Measurements from ENCODE around the gene PPP2R1B.

The PPP2R1B gene

GRCh38 chr11:111693224-111693937 is 72.8 kb downstream of the PPP2R1B start:
- DNase-seq (ENCODE audit: low read depth), result no peak

- DNase-seq (ENCODE audit: low read depth), result no peak
Observed at GRCh38 chr11:111691741-111692140, 74.4 kb downstream of the PPP2R1B start.

GRCh38 chr11:111691176-111691575 is 75.0 kb downstream of the PPP2R1B start:
- DNase-seq (ENCODE audit: low read depth), result no peak

- no peak for DNase-seq (ENCODE audit: low read depth)
Observed at GRCh38 chr11:111688013-111688412, 78.2 kb downstream of the PPP2R1B start.

DNA sequence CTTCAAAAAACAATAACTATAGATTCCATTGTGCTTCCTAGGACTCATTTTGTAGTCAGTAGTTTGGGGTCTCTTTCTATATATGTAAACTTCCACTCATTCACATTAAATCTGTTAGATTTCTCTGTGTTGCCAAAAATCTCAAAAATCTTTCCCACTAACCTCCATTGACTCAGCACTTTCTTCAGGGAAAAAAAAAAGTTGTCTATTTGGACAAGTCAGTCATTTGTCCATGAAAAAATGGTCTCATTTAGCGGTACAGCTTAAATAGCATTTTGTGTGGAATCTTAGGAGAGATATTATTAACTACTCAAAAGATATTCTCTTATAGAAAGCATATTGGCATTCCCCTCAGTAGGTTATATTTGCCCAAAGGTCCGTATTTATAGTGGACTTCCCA is 81.9 kb downstream of the PPP2R1B start:
- no peak for DNase-seq (ENCODE audit: low read depth)

DNA sequence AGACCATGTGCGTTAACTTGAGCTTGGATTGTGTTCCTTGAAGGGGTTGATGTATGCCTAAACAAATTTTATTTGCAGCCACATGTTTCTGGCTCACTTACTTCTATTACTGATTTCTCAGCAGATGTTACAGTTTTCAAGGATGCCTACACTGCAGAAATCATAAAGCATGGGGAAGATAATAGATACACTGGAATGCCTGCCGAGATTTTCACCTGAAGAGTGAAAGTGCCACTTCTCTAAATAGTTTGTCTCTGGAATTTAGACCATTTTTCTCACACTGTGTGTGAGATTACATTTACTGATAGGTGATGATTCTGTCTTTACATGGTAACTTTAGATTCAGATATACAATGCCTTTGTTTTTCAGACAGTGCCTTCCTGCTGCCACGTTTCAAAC is 82.4 kb downstream of the PPP2R1B start:
- no peak for DNase-seq (ENCODE audit: low read depth)

- no peak for DNase-seq (ENCODE audit: low read depth)
Observed at GRCh38 chr11:111680486-111681175, 85.6 kb downstream of the PPP2R1B start.

Measured in T follicular helper cell (primary cell).